HEK293 (cell line): ENCODE data around the gene MBD6.

Experiments
- CTCF ChIA-PET: fragments of 350-600 bp; formaldehyde crosslinking; extraction: SDS; loops from one replicate; lab custom pipeline; 2021; ENCODE audit warnings: antibody characterized with exemption; lab: Yijun Ruan, JAX
- POLR2A ChIA-PET: fragments of 300-600 bp; formaldehyde crosslinking; extraction: SDS; loops from one replicate; lab custom pipeline; 2020; ENCODE audit warnings: antibody characterized with exemption, inconsistent platforms; lab: Yijun Ruan, JAX
- H3K27ac ChIP-seq: fragments of 200-500 bp; sonication (Bioruptor generic); 2 replicates; pipeline ENCODE4 v1.5.1; 2014; ENCODE audit warnings: low read depth, low read length, control low read depth, inconsistent platforms; ENCODE audit errors: extremely low read depth
- H3K36me3 ChIP-seq, 2 experiments: fragments of 200-500 bp in 1 of 2; sonication (Bioruptor generic) in 1 of 2; 1 replicate in 1 of 2; 2 replicates in 1 of 2; pipeline ENCODE4 v1.5.1; 2014 to 2017; ENCODE audit warnings: inconsistent platforms in 2 of 2, low read length in 2 of 2; ENCODE audit not compliant: control insufficient read depth in 2 of 2, insufficient read depth in 1 of 2
- H3K4me1 ChIP-seq: fragments of 200-500 bp; sonication (Bioruptor generic); 2 replicates; pipeline ENCODE4 v1.5.1; 2014; ENCODE audit warnings: mild to moderate bottlenecking, low read length, inconsistent platforms; ENCODE audit not compliant: control insufficient read depth, insufficient read depth
- H3K4me3 ChIP-seq: 2 replicates; pipeline ENCODE4 v1.5.1; 2011; ENCODE audit warnings: low read depth, mild to moderate bottlenecking, control low read depth, low read length, moderate library complexity
- H3K9me3 ChIP-seq: fragments of 200-500 bp; sonication (Bioruptor generic); 2 replicates; pipeline ENCODE4 v1.5.1; 2014; ENCODE audit warnings: low read depth, low read length, inconsistent platforms; ENCODE audit not compliant: control insufficient read depth, insufficient read depth
- GLIS1 ChIP-seq: fragments of 450-650 bp; formaldehyde crosslinking; IDR thresholded peaks from 2 replicates; pipeline ENCODE4 v1.5.1; 2016; ENCODE audit warnings: missing biosample characterization, missing genetic modification characterization
- INSM2 ChIP-seq: fragments of 450-650 bp; formaldehyde crosslinking; IDR thresholded peaks from 2 replicates; pipeline ENCODE4 v1.5.1; 2016; ENCODE audit warnings: missing biosample characterization, missing genetic modification characterization
- KLF9 ChIP-seq: fragments of 450-650 bp; formaldehyde crosslinking; IDR thresholded peaks from 2 replicates; pipeline ENCODE4 v1.5.1; 2016; ENCODE audit warnings: missing biosample characterization, missing genetic modification characterization, low read depth
- MYNN ChIP-seq: fragments of 450-650 bp; formaldehyde crosslinking; IDR thresholded peaks from 2 replicates; pipeline ENCODE4 v1.5.1; 2016; ENCODE audit warnings: missing biosample characterization, missing genetic modification characterization, borderline replicate concordance
- PRDM10 ChIP-seq: fragments of 450-650 bp; formaldehyde crosslinking; IDR thresholded peaks from 2 replicates; pipeline ENCODE4 v1.5.1; 2016; ENCODE audit warnings: missing biosample characterization, missing genetic modification characterization
- ZBTB17 ChIP-seq: fragments of 450-650 bp; formaldehyde crosslinking; IDR thresholded peaks from 2 replicates; pipeline ENCODE4 v1.5.1; 2016; ENCODE audit warnings: missing biosample characterization, missing genetic modification characterization
- ZBTB20 ChIP-seq: fragments of 450-650 bp; formaldehyde crosslinking; IDR thresholded peaks from 2 replicates; pipeline ENCODE4 v1.5.1; 2016; ENCODE audit warnings: missing biosample characterization, missing genetic modification characterization
- ZBTB8A ChIP-seq: fragments of 450-650 bp; formaldehyde crosslinking; IDR thresholded peaks from 2 replicates; pipeline ENCODE4 v1.5.1; 2016; ENCODE audit warnings: missing biosample characterization, missing genetic modification characterization
- ZNF157 ChIP-seq: fragments of 450-650 bp; formaldehyde crosslinking; IDR thresholded peaks from 2 replicates; pipeline ENCODE4 v1.5.1; 2016; ENCODE audit warnings: missing biosample characterization, missing genetic modification characterization
- ZNF214 ChIP-seq: fragments of 450-650 bp; formaldehyde crosslinking; IDR thresholded peaks from 2 replicates; pipeline ENCODE4 v1.5.1; 2017; ENCODE audit warnings: missing biosample characterization, mild to moderate bottlenecking, missing genetic modification characterization, borderline replicate concordance
- ZNF266 ChIP-seq: fragments of 450-650 bp; formaldehyde crosslinking; IDR thresholded peaks from 2 replicates; pipeline ENCODE4 v1.5.1; 2016; ENCODE audit warnings: missing biosample characterization, missing genetic modification characterization, low read depth
- ZNF280D ChIP-seq: fragments of 450-650 bp; formaldehyde crosslinking; IDR thresholded peaks from 2 replicates; pipeline ENCODE4 v1.5.1; 2016; ENCODE audit warnings: missing biosample characterization, missing genetic modification characterization
- ZNF354C ChIP-seq: fragments of 450-650 bp; formaldehyde crosslinking; IDR thresholded peaks from 2 replicates; pipeline ENCODE4 v1.5.1; 2016; ENCODE audit warnings: missing biosample characterization, missing genetic modification characterization, low read depth, borderline replicate concordance
- ZNF366 ChIP-seq: fragments of 450-650 bp; formaldehyde crosslinking; conservative IDR thresholded peaks from 2 replicates; pipeline ENCODE4 v1.5.1; 2016; ENCODE audit warnings: missing biosample characterization, missing genetic modification characterization
- ZNF558 ChIP-seq: fragments of 450-650 bp; formaldehyde crosslinking; IDR thresholded peaks from 2 replicates; pipeline ENCODE4 v1.5.1; 2016; ENCODE audit warnings: missing biosample characterization, missing genetic modification characterization
- ZNF600 ChIP-seq: fragments of 450-650 bp; formaldehyde crosslinking; IDR thresholded peaks from 2 replicates; pipeline ENCODE4 v1.5.1; 2016; ENCODE audit warnings: missing biosample characterization, missing genetic modification characterization
- ZNF654 ChIP-seq: fragments of 450-650 bp; formaldehyde crosslinking; IDR thresholded peaks from 2 replicates; pipeline ENCODE4 v1.5.1; 2016; ENCODE audit warnings: low read depth, missing biosample characterization, missing genetic modification characterization
- ZNF664 ChIP-seq: fragments of 450-650 bp; formaldehyde crosslinking; IDR thresholded peaks from 2 replicates; pipeline ENCODE4 v1.5.1; 2016; ENCODE audit warnings: missing biosample characterization, missing genetic modification characterization
- ZNF692 ChIP-seq: fragments of 450-650 bp; formaldehyde crosslinking; IDR thresholded peaks from 2 replicates; pipeline ENCODE4 v1.5.1; 2016; ENCODE audit warnings: missing biosample characterization, missing genetic modification characterization

MBD6 gene

GRCh38 chr12:57553343-57554202, 30.9 kb downstream of the MBD6 start (continued):
- TF ChIP-seq PRDM10 (peak; percentile 95), GLIS1 (tag by site-specific recombination) (peak; percentile 38), ZNF558 (tag by site-specific recombination) (peak; percentile 44; the same call in 1 of the 2 replicates), MYNN (tag by site-specific recombination) (no peak), ZNF600 (tag by site-specific recombination) (0 out of 2 replicates have a peak, but pooled peaks have one; percentile 15), ZBTB17 (tag by site-specific recombination) (peak; percentile 27; the same call in 1 of the 2 replicates), ZBTB20 (tag by site-specific recombination) (0 out of 2 replicates have a peak, but pooled peaks have one; percentile 28), ZNF654 (no peak)

- CTCF ChIA-PET = no interaction called here
- H3K4me1 ChIP-seq = peaks cover 2% of the 10 kb centered on the region; the same call in 1 of the 2 replicates
- POLR2A ChIA-PET = no interaction called here
- TF ChIP-seq ZBTB8A (tag by site-specific recombination) (no peak), ZNF280D (no peak), INSM2 (tag by site-specific recombination) (no peak), ZNF214 (tag by site-specific recombination) (no peak), ZNF266 (tag by site-specific recombination) (no peak), KLF9 (tag by site-specific recombination) (no peak), ZNF366 (tag by site-specific recombination) (no peak), ZNF354C (no peak), ZNF157 (tag by site-specific recombination) (no peak), ZNF692 (tag by site-specific recombination) (no peak), ZNF664 (no peak)
- H3K36me3 ChIP-seq = no peaks in the 10 kb centered on the region
- H3K27ac ChIP-seq = no peak overlapping the region
- no peaks in the 10 kb centered on the region for H3K9me3 ChIP-seq
- H3K4me3 ChIP-seq = no peak overlapping the region
Observed at GRCh38 chr12:57554453-57554852, 31.8 kb downstream of the MBD6 start.
